Suppressor macrophage (primary cell): ENCODE measurements around the gene CSNK1A1.
A peak's percentile ranks its signal among the peaks of the same experiment; 100 is the strongest.
"Not testable (repeated sequence)": the region's sequence is repeated elsewhere in the genome, so short reads cannot be mapped to it uniquely, and the experiment has no call there.

Experiments used
- DNase-seq, 4 experiments: peaks; one replicate each; pipeline ENCODE4 v3.0.0-alpha.2; 2020 to 2022
- total RNA-seq, 17 experiments: gene quantifications; one replicate each; lab custom pipeline; 2026; ENCODE audit warnings: mixed read lengths in 6 of 17, inconsistent platforms in 3 of 17; lab: John Stamatoyannopoulos, UW

Gene CSNK1A1
- 136 to 207 (median 172) reads per million in 17 experiments for total RNA-seq

DNA sequence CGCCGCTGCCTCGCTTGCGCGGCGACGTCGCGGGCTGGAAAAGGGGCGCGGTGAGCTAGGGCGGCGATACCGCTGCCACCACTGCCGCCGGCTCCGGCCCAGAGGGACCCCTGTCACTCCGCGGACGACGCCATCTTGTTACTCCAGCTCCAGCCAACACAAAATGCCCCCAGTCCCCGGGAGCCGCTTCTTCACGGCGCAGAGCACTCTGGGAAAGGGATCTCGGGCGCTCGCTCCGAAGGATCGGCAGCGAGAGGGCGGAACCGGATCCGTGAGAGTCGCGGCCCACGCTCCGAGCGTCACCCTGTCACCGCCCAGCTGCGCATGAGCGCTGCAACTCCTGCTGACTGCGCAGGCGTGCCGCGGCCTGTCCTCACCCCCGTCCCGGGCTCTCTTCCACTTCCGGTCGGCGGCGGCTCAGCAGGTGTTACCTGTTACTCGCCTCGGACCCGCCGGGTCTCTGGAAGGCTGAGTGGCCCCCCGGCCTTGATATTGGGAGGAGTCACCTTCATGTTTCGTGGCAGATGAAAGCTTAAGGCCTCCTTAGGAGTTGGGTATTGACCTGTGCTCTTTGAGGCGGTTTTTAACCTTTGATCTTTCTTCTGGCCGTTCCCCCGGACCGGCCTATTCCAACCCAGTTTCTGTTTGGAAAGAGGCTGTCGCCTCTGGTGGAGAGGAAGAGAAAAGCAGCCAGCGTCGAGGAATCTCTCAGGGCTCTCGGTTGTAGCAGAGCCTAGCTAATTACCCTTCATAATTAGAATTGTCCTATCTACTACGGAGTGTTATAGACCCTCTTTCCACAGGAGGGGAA is at the start of gene CSNK1A1:
CSNK1A1 (minus strand) TSS at position 213 of the 811 bp plus-strand sequence. CDS start 475 bp downstream, outside the sequence.
- peak; percentile 99 to 100 (median 100) for DNase-seq

DNA sequence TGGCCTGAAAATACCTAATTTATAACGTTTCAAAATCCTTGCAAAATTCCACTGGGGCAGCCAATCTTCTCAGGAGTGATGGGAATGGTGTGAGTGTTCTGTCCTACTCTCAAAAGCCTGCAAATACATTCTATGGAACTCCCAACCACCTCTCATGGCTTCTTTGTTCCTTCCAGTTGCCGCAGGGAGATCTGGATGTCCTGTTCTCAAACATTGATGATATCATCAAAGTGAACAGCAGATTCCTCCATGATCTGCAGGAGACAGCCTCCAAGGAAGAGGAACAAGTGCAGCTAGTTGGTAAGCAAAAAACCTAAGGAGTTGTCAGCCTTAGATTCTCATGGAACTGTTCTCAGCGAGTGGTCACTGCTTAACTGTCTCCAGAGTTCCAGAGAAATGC is 49.7 kb upstream of the CSNK1A1 start:
- DNase-seq, result no peak

DNA sequence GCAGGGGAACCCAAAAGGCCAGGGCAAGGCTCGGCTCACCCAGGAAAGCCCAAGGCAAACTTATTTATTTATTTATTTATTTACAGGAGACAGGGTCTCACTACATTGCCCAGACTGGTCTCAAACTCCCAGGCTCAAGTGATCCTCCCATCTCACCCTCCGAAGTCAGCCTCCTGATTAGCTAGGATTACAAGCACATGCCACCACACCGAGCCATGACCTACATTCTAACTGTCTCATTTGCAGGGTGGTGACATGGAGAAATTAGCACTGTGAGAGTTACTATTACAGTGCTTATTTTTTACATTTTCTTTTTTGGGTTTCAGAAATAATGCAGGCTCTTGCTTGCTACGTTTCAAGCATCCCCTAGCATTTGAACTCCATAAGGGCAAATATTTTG is 48.1 kb upstream of the CSNK1A1 start:
- no peak for DNase-seq

DNA sequence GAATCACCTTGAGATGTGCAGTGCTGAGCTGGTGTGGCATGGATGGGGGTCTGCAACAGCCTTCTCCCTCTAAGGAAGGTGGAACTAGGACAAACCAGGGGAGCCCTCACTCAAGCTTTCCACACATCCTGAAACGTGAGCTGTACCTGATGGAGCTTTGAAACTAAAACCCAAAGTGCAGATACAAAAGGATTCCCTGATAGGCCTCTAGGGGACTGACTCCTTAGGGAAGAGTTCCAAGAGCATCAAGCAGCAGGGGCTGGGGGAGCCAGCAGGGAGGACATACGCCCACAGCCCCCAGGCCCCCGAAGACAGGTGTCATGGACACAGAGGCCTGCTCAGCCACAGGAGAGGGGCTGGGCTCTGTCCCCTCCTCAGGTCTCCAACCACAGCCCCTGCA is 47.7 kb upstream of the CSNK1A1 start:
- no peak for DNase-seq

DNA sequence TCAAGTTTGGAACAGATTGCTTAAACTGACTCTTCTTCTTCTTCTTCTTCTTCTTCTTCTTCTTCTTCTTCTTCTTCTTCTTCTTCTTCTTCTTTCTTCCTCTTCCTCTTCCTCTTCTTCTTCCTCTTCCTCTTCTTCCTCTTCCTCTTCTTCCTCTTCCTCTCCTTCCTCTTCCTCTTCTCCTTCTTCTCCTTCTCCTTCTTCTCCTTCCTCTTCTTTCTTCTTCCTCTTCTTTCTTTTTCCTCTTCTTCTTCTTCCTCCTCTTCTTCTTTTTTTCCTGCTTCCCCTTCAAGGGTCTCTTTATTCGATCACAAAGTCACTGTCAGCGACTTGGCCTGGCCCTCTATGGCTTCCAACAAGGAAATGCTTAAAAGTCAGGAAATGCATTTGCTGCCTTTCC is 47.0 kb upstream of the CSNK1A1 start:
- not testable (repeated sequence) for DNase-seq

DNA sequence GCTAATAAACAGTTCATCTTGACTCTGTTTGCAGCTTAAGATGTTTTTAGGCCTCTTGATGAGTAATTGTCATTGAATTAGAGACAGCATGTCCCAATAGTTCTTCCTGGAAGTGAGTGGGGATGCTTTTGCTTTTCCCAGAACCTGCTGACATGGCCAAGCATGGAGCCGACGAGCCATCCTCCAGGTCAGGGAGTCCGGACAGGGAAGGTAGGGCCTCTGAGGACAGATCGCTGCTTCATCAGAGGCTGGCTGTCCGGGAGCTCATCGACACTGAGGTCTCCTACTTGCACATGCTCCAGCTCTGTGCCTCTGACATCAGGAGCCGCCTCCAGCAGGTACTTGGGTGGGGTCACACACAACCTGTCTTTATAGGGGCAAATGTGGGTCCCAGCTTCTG is 46.4 kb upstream of the CSNK1A1 start:
- no peak for DNase-seq

DNA sequence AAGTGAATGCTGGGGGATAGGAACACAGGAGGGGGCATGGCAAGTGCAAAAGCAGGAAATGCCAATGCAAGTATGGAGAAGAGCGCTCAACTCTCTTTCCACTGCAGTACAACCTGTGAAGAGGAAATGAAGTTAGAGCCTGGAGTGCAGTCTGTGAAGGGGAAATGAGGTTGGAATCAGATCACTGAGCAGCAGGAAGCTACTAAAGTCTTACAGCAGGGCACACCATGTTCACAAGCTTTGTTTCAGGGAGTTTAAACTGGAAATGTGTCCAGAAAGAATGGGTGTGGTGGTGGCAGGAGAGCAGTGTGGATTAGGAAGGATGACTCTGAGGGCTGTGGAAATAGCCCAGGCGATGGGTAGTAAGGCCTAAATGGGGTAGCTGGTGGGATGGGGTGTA is 45.5 kb upstream of the CSNK1A1 start:
- DNase-seq, result no peak

DNA sequence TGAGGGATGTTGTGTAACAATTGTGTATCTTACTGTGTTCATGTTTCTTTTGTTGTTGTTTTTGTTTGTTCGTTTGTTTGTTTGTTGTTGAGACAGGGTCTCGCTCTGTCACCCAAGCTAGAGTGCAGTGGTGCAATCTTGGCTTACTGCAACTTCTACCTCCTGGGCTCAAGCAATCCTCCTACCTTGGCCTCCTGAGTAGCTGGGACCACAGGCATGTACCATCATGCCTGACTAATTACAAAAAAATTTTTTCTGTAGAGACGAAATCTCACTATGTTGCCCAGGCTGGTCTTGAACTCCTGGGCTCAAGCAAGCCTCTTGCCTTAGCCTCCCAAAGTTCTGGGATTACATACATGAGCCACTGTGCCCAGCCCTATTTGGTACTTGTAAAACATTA is 43.9 kb upstream of the CSNK1A1 start:
- DNase-seq, result not testable (repeated sequence)

DNA sequence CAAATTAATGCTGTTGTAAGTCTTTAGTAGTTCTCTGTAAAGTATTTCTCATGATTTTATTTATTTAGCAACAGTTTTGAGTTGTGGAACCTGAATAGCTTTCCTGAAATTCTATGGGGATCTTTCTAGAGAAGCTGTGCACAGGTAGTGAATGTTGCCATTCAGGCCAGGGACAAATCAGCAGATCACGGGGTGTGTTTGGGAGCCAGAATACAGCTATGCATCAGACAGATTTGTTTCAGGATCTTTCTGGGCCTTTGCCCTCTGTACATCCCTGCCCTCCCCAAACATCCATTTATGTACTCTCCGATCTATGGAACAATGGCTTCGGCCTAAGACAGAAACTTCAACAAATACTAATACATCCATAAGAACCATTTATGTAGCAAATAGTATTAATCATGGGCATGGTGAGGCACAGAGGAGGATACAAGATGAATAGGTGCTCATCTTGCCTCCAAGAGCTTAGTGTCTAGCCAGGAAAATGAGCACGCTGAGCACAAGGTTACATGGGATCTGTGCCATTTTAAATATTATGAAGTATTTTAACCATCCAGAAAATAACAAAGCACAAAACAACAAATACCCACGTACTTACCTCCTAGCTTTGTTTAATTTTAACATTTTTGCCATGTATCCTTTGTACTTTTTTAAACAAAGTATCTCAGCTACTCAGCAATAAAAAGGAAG is 43.1 kb upstream of the CSNK1A1 start:
- DNase-seq, result no peak

DNA sequence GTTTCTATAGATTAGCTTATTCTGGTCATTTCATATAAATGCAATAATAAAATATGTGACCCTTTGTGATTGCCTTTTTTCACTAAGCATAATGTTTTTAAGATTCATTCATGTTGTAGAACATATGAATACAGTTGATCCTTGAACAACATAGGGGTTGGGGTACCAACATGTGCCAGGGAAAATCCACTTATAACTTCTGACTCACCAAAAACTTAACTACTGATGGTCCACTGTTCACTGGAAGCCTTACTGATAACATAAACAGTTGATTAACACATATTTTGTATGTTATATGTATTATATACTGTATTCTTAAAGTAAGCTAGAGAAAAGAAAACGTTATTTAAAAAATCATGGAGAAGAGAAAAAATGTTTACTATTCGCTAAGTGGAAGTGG is 42.1 kb upstream of the CSNK1A1 start:
- DNase-seq, result no peak

DNA sequence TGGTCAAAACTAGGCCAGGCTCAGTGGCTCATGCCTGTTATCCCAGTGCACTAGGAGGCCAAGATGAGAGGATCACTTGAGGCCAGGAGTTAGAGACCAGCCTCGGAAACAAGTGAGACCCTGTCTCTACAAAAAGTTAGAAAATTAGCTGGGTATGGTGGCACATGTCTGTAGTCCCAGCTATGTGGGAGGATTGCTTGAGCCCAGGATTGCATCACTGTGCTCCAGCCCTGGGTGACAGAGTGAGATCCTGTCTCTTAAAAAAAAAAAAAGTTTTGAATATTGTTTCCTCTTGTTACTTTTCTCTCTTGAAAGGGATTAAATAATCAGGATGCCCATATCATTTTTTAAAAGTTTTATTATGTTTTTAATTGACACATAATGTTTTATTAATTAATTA is 37.7 kb upstream of the CSNK1A1 start:
- DNase-seq, result peak; percentile 20 to 70 (median 68)

DNA sequence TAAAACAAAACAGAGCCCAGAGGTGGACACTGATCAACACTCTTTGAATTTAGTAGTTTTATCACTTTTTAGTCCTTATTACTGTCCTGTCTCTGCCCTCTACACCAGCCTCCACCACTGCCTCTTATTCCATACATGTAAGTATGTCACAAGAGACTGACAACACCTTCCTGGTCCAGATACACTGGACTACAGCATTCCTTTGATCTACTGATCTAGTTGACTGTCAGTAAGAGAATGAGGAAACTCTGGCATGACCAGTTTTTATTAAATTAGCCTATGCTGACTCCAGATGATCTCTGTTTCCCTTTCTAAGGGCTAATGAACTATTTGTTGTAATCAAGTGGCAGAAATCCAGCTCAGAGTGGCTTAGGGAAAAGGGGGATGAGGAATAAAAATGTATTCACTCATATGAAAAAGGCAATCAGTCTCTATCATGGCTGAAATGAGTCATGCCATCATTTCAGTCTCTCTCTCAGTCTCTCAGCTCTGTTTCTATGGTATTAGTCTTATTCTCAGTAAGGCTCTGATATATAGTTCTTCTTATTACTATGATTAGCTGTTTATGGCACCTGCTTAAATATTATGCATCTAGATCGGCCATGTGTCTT is 35.6 kb upstream of the CSNK1A1 start:
- DNase-seq, result no peak

DNA sequence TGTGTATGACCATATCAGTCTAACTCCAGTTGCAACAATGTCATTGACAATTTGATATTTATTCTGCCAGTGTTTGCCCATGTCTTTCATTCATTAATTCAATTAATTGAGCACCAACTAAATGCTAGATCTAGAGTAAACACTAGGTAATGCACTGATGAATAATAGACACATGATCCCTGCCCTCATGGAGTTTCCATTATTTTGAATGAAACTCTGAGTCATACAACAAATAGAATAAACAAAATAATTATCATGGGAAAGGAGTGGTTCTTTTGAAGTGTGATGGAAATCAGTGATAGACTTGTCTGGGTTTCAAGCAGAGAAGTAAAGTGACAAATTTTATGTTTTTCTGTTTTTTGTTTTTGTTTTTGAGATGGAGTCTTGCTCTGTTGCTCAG is 34.7 kb upstream of the CSNK1A1 start:
- DNase-seq, result no peak

DNA sequence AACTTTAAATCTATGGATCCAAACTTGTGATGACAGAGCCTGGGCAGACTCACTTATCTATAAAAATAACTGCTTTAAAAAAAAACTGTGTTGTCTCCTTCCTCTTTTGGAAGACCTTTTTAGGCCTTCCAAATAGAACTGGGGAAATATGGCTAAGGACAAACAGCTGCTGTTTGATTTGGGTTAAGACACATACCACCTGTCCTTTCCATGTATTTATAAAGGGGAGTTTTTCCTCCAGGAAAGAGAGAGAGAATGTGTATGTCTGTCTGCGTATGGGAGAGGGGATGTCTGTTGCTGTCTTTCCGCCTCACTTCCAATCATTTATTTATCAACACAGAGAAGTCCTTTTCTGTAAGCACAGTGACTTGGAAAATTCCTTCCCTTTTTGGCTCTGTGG is 32.9 kb upstream of the CSNK1A1 start:
- DNase-seq, result peak in 1 of 4 experiments; percentile 9

DNA sequence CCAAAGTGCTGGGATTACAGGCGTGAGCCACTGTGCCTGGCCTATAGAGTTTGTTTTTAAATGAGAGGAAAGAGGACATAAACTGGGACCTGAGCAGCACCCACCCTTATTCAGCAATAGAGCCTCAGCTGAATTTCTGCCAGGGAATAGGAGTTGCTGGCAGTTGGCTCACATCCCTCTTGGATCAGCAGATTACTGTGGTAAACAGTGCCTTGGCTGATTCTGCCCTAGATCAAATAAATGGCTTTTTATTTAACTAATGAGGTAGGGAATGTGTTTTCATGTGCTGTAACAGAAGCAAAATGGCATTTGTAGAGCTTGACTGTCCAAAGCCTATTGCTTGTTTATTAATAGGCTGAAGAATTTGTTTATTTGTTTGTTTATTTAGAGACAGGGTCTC is 32.2 kb upstream of the CSNK1A1 start:
- no peak for DNase-seq

DNA sequence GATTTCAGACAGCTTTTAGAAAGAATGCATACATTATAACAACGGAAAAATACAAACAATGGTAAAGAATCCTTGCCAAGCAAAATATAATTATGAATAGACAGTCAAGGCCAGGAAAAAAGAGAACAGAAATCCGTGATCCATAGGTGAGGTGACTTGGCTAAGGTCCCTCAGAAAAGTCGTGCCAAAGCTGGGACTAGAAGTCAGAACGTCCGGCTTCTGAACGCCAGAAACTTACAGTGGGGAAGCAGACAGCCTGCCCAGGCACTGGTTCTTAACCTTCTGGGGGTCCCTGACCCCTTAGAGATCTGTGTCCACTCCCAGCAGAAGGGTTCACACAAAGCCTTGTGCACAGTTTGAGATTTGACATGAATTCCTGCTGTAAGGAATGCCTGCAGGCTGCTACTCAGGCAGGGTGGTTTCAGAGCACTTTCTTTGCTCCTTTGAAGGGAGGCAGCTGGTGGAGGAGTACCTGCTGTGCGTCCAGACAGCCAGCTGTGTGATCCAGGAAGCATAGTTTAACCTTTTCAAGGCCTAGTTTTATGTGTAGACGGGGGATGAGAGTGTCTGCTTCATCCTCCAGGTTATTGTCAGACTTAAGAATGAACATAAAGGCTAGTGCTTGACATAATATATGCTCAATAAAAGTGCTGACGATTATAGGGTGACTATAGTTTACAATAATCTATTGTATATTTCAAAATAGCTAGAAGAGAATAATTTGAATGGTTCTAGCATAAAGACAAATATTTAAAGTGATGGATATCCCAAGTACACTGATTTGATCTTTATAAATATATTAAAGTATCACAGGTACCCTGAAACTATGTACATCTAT is 30.9 kb upstream of the CSNK1A1 start:
- no peak for DNase-seq

DNA sequence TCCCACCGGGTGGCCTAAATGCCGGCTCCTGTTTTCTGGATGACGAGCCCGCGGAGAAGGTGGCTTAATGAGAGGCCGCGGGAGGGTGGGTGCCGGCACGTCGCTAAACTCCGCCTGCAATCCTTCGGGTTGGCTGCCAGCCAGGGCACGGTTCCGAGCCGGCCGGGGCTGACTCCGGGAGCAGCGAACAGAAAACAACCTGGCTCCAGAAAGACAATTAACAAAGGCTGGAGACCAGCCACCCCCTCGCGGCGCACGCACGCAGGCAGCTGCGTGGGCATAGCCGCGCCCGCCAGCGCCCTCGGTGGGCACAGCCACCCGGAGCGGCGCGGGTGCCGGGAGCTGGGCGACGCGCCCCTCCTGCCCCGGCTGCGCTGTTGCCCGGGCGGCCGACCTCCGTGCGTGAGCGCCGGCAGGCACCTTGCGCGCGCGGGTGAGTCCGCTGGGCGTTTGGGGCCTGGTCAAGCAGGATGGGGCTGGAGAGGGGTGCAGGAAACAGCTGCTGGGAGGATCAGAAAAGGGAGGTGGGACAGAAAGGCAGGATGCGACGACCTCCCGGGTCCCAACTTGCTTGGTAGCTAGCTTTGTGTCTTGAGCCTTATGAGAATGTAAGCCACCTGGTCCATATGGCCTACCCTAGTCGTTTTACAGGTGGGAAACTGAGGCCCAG is 30.1 kb upstream of the CSNK1A1 start, which contains the start of gene ARHGEF37:
ARHGEF37 (plus strand) TSS at position 307 of the 670 bp plus-strand sequence. CDS start 16,272 bp downstream, outside the sequence.
- peak in 3 of 4 experiments; percentile 9 to 46 (median 44) for DNase-seq

DNA sequence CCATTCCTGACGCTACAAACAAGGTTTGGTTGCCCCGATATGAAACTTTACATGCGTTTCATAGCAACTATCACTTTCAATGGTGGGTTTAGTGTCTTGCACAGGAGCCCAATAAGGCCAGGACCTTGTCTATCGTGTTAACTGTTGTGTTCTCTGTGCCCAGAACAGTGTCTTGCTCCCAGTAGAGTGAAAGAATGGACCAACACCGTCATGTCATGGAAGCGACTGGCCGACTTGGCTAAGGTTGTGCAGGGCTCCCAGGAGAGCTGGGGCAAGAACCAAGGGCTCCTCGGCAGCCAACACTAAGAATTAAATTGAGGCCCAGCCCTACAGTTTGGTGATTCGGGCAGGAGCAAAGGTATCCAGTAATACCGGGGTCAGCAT is 29.6 kb upstream of the CSNK1A1 start:
- DNase-seq, result no peak

DNA sequence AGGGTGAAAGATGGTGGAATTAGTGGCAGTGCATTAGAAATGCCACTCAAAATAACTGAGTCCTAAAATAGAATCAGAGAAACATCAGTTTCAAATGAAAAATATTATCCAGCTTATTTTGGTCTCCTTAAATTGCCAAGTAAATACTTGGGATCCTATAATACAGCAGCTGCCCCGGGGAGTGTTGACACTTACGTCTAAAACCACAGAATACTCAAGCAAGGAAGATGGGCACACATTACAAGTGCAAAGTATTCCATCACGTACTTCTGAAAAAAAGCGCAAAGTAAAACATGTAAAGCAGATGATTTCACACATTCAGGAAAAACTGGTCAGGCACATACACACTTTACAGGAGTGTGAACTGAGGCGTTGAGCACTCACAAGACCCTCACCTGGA is 27.7 kb upstream of the CSNK1A1 start:
- no peak for DNase-seq

DNA sequence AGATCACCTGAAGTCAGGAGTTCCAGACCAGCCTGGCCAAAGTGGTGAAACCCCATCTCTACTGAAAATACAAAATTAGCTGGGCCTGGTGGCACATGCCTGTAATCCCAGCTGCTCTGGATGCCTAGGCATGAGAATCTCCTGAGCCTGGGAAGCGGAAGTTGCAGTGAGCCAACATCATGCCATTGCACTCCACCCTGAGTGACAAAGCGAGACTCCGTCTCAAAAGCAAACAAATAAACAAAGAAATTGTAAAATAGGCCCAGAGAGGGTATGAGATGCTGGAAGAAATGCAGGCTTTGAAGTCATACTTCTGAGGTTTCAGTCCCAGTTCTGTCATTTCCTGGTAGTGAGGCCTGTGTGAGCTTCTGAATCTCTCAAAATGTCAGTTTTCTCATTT is 24.8 kb upstream of the CSNK1A1 start:
- DNase-seq, result no peak

DNA sequence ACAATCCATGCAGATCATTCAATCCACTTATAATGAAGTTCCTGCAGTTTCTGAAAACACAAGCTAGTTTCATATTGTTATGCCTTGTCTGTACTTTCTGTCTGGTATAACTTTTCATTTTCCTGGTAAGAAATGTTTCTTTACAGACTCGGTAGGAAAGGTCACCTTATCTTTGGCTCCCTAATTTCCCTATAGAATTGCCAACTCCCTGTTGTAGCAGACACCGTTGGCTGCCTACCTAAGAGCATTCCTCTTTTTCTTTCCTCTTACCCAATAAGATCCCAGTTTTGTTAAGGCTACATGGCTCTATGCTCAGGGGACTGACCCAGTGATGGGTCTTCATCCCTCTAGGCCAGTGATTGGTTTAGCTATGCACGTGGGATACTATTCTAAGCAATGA is 23.9 kb upstream of the CSNK1A1 start:
- no peak for DNase-seq
